GM12801 (cell line): ENCODE data around the gene GDF11.

Experiments used
- CTCF ChIP-seq: IDR thresholded peaks from one replicate; pipeline ENCODE4 v1.5.1; 2011; ENCODE audit warnings: control low read depth; ENCODE audit not compliant: insufficient read length; ENCODE audit errors: extremely low read depth

GDF11 gene

GRCh38 chr12:55703901-55704761 lies 38.8 kb upstream of the GDF11 start:
- TF ChIP-seq CTCF, result no peak

DNA sequence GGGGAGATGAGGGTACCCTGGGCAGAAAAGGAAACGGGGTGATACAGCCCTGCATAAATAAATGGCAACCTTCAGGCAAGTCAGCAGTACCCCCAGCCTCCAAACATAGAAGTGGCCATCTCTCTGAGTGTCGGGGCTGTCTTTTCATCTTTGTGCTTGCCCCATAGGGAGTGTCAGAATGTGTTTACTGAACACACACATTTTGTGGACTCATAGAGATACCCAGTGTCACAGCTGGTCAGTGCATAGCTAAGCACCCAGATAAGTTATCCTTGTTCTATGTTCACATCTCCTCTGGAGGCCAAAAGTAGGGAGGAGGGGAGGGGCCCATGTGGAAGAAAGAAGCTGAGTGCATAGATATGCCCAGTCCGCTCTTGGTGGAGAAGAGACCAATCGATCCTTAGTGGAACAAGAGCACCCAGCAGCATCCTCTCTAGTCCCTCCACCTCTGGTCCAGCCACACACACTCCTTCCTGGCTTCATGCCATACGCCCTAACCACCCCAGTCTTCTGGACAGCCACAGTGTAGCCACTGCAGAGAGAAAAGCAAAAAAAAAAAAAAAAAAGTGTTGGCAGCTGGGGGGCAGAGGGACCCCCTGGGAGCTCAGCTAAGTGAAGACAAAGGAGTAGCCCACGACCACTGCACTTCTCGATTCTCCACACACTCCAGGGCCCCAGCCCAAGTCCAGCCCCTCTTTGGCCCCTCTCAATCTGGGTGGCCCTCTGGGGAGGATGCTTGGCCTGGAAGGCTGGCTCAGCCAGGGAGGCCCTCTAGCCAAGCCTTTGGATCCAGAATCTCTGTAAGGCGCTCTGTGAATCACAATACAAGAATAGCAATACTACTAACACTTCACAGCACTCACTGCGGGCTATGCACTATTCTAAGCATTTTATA lies 37.9 kb upstream of the GDF11 start:
- TF ChIP-seq CTCF, result no peak

- no peak for TF ChIP-seq CTCF
Observed at GRCh38 chr12:55705782-55706402, 37.0 kb upstream of the GDF11 start.

GRCh38 chr12:55706568-55707218 lies 36.2 kb upstream of the GDF11 start:
- no peak for TF ChIP-seq CTCF

DNA sequence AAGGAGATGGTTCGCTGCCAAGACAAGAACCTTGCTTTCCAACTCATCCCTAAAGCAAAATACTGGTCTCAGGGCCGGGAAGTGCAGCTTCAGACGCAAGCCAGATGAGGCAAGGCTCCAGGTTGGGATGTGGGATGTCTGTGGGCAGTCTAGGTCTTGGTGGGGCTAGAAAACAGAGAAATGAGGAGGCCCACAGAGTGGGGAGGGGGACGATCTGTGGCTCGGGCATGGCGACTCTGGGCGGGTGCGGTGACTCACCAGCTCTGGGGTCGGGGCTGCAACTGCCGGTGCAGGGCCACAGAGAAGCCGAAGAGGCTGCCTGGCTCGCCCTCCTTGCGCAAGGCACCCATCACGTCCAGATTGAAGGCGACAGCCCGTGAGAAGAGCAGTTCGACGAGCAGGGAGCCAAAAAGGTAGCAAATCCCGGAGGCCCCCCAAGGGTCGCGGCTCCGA lies 35.7 kb upstream of the GDF11 start:
- no peak for TF ChIP-seq CTCF

- no peak for TF ChIP-seq CTCF
Observed at GRCh38 chr12:55707841-55708694, 34.9 kb upstream of the GDF11 start, which contains the start of gene ITGA7. Gene ITGA7, minus strand, starts transcription at chr12:55707904. Its CDS starts 222 bp downstream, at chr12:55707682.
